GM18951 (cell line): ENCODE data around the gene ESRP2.

Source experiments
- POLR2A ChIP-seq: IDR thresholded peaks from 4 replicates; pipeline ENCODE4 v1.6.1; 2011; ENCODE audit warnings: mild to moderate bottlenecking; ENCODE audit not compliant: insufficient read length, insufficient read depth; ENCODE audit errors: extremely low read depth
- in situ Hi-C: fragments of 300-500 bp; cut with MboI; formaldehyde crosslinking; loops from one replicate; pipeline ENCODE4 v1.12.0; 2022; ENCODE audit warnings: low sequenced_read_pairs, mixed read lengths, inconsistent platforms; ENCODE audit not compliant: unreplicated experiment

ESRP2 gene

DNA sequence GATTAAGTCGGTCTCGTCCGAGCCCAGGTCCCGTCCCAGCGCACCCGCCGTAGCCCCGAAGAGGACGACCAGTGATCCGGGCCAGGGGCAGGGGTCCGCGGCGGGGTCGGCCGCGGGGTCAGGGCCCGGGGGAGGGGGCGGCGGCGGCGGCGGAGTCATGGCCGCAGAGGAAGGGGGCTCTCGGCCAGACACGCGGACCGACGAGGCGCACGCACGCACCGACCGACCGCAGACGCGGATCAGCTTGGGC, at the start of gene ESRP2:
TSS of gene ESRP2 (minus strand) at position 241 of the 250 bp plus-strand sequence. CDS start at position 159, 82 bp downstream.
- TF ChIP-seq POLR2A: no peak
- in situ Hi-C loops: no loop called here

DNA sequence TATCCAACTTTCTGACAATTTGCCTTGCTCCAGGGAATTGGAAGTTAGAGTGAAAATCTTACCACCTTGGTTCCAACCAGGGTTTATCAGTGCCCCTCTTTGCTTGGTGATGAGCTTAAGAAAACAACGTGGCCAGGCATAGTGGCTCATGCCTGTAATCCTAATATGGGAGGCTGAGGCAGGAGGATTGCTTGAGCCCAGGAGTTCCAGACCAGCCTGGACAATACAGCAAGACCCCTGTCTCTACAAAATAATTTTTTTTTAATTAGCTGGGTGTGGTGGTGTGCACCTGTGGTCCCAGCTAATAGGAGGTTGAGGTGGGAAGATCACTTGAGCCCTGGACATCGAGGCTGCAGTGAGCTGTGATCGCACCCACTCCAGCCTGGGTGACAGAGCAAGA, 49.8 kb upstream of the ESRP2 start:
- in situ Hi-C loops: no loop called here
- no peak for TF ChIP-seq POLR2A

DNA sequence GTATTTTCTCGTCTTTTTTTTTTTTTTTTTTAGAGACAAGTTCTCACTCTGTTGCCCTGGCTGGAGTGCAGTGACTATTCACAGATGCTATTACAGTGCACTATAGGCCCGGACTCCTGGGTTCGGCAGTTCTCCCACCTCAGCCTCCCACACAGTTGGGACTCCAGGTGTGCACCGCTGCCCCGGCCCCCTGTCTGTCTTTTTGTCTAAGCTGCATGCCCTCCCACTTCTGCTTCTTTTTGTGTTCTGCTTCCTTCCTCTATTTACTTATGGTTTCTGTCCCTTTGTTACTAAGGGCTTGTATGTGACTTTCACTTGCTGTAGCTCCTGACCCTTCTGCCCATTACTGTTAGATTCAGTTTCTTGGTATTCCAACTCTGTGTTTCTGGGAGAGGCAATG, 48.9 kb upstream of the ESRP2 start:
- TF ChIP-seq POLR2A: peak; percentile 31
- in situ Hi-C loops: no loop called here

DNA sequence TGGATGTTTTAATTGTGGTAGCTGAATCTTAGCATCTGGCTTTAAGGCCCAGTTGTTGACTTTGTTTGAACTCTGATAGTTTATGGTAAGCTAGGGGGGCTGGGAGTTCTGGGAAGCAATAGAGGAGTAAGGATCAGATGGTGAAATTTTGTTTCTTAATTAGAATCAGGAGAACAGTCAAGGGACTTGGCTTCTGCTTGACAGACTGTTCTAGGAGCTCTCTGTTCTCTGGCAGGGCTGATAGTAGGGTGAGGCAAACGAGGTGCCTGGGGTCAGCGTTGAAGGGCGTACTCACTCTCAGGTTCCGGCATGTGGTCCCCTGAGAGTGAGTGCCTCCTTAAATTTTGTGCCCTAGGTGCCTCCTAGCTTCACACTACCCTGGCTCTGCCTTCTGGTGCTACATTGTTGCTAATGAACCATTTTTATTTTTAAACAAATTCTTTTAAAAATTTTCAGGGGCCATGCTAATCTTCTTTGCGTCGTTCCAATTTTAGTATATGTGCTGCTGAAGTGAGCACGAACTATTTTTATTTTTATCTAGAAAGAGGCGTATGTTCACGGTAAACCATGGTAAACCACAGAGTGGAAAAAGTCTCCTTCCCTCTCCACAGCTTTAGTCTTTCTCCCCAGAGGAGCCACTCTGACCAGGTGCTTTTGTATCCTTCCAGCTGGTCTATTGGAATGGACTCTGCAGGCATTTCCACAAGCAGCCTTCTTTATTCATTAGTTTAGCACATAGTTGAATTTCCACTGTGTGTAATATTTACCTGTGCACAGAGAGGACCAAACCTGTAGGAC, 48.1 kb upstream of the ESRP2 start:
- in situ Hi-C loops: no loop called here
- peak; percentile 18 for TF ChIP-seq POLR2A

DNA sequence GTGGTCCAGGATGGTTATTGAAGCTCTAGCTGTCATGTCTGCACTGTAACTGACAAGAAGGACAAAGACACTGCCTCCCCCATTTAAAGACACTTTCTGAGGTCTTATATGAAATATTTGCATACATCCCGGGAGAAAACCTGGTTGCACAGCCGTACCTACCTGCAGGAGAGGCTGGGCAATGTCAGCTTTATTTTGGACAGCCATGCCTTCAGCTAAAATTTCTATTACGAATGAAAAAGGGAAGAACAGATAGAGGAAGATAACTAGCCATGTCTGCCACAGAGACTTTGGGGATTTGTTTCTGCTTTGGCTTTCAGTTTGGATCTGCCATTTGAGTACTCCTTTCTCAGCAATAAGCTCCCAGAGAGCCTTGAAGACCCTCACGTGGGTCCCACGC, 47.4 kb upstream of the ESRP2 start:
- no peak for TF ChIP-seq POLR2A

DNA sequence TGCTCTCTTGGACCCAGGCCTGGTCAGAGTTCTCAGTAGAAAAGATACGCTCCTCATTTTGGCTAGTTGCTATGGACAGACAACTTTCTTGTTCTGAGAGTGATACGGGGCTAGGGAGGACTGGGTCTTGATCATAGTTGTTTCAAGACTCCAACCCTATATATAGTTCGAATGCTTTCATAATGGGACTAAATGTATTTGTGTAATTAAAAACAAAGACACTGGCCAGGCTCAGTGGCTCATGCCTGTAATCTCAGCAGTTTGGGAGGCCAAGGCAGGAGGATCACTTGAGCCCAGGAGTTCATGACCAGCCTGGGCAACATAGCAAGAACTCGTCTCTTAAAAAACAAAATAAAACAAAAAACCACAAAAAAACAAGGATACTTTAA, 46.1 kb upstream of the ESRP2 start:
- TF ChIP-seq POLR2A: no peak
- in situ Hi-C loops: no loop called here

More for the DNA sequence above, 47.4 kb upstream of the ESRP2 start:
- in situ Hi-C loops: no loop called here

DNA sequence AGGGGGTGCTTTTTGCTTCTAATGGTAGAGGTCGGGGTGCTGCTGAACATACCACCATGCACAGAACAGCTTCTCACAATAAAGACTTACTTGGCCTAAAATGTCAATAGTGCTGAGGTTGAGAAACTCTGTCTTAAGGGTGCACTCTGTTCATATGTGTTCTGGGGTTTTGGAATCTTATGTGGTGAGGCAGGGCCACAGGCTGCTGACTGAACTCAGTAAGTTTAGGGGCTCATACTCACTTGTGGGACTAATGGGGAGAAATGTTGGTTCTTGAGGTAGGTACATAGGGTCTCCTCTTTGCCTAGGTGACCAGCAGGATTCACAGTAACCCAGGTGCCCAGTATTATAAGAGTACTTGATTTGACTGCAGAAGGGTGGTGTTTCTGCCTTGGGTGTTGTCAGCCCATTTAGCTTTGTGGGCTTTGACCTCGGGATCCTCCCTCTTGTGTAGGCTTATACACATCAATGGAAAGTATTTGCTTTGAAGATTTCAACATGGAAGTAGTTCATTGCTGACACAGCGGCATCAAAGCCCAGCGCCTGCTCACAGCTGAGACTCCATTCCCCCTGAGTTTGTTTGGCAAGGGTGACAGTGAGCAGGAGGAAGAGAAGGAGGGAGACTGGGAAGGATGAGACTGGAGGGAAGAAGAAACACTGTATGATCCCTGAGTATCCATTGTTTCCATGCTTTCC, 45.6 kb upstream of the ESRP2 start:
- in situ Hi-C loops: no loop called here
- TF ChIP-seq POLR2A: no peak

DNA sequence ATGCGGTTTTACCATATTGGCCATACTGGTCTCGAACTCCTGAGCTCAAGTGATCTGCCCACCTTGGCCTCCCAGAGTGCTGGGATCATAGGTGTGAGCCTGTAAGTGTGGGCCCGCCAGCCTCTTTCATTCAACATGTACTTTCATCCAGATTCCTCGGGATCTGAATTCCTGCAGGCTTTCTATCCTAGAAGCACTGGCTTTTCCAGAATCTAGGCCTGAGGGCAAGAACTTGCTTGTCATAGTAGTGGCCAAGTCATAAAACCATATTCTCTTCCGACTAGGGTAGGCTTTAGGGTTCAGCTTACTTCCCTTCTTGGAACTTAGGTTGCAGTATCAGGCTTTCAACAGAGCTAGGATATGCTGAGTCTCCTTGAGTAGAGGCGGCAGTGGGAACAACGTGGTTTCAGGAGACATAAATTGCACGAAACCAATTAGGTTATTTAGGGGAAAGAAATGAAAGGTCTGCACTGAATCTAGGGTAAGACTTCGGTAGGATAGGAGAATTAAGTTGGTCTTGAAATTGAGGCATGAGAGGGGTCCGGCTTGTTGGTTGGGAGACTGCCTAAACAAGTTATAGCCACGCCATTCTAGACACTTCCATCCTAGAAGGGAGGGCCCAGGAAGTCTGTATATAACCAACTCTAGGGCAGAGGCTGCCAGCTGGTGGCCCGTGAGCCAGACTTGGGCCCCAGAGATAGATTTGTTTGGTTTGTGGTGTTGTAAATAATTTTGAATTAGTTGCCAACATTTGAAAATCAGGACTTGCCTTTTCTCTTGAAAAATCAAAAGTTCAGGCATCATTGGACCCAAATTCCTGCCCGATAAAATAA, 44.0 kb upstream of the ESRP2 start:
- TF ChIP-seq POLR2A: no peak
- in situ Hi-C loops: no loop called here

DNA sequence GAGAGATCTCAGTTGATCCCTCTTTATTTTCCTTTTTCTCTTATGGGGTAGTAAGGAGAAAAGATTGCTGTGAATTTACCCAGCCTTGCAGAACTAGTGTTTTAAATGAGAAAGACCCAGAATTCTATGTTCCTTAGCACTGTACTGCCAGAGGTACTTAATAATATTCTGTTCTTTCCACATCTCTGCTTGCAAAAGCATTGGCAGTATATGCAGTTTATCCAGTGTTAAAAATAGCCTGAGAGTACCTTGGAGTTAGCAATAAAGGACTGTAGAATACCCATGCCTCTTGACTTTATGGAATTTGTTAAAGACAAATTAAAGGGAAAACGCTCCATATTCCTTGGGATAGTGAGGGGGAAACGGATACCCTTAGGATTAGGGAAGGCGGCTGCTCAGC, 40.3 kb upstream of the ESRP2 start:
- in situ Hi-C loops: no loop called here
- TF ChIP-seq POLR2A: no peak

DNA sequence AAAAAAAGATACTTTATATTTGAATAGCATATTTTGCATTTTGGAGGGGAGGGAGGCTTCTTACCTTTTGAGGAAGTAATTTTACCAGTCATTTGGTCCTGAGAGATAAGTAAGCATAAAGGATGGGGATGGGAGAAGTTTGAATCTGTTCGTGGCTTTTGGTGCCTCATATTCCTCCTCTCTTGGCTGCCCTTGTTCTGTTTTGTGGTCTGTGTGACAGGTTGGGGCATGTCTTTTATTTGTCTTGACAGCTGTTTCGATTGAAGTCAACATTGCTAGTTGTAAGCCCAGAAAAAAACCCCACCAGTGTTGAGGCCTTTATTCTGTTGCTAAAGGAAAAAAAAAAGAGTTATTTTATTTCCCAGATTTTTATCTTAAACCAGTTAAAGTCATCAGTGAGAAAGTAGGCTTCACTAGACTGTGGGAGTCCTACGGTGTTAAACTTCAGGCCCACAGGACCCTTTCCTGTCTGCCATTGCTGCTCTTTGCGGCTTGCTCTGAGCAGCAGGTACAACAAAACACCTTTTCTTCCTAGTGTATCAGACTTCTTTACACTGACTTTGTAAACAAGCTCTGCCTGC, 39.8 kb upstream of the ESRP2 start:
- TF ChIP-seq POLR2A: no peak
- in situ Hi-C loops: no loop called here

DNA sequence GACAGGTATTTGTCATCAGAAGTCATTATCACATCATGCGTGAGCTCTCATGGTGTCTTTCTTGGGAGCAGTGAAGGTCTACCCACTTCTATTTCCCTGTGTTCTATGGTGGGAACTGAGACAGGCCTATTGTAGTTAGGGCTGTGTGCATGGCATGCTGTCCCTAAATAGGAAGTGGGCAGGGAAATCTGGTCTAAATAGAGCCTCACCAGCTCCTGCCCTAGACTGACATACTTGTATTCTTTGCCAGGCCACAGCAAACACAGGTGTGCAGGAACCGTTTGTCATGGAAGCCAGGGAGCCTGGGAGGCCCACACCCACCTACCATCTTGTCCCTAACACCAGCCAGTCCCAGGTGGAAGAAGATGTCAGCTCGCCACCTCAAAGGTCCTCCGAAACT, 38.5 kb upstream of the ESRP2 start:
- no peak for TF ChIP-seq POLR2A
- in situ Hi-C loops: no loop called here

DNA sequence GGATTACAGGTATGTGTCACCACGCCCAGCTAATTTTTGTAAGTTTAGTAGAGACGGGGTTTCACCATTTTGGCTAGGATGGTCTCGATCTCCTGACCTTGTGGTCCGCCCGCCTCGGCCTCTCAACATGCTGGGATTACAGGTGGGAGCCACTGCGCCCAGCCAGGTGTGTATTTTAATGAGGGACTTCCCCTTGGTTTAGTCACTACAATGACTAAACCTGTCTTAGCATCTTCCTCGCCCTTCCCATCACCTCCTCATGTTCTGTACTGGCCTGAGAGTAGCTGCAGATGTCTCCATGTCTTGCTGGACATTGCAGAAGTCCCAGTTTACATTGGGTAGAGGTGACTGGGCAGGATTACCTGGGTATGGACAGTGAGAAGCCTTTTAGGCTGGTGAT, 38.0 kb upstream of the ESRP2 start:
- no peak for TF ChIP-seq POLR2A
- in situ Hi-C loops: no loop called here

DNA sequence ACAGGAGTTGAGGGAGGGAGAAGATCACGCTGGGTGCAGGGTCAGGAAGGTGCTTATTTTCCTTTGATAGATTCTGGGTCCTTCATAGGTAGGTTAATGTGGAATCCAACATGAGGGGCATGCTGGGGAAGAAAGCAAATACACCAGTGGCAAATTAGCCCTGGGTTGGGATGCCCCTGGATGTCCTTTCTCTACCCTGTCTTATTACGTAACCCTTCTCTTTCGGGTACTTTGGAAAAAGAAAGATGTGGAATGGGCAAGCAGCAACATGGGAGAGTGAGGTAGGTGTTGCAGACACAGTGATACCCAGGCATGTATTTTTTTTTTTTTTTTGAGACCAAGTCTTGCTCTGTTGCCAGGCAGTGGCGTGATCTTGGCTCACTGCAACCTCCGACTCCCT, 37.5 kb upstream of the ESRP2 start:
- in situ Hi-C loops: no loop called here
- TF ChIP-seq POLR2A: no peak
